NCI-H128 (cell line): ENCODE results near the gene DNAJC4.
"Not testable (repeated sequence)": the region's sequence is repeated elsewhere in the genome, so short reads cannot be mapped to it uniquely, and the experiment has no call there.

Source experiments
- DNase-seq: peaks from one replicate; lab custom pipeline; 2025; ENCODE audit not compliant: unreplicated experiment; lab: John Stamatoyannopoulos, UW

Gene DNAJC4

GRCh38 chr11:64244966-64245365, 14.6 kb downstream of the DNAJC4 start:
- DNase-seq: no peak

DNA sequence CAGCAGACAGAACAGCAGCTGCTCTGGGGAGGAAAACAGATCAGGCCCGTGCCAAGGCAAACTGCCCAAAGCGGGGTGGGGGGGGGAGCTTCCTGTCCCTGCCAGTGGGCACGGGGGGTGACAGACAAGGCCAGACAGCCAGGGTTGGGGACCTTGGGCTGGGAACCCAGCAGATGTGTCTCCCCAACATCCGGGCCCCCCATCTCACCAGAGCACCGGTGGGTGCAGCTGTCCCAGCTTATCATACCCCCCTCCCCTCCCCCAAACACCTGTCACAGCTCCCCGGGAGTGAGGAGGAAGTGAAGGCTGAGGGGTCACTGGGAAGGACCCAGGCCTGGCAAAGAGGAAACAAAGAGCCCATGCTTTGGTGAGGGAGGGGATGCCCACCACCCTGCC, 15.1 kb downstream of the DNAJC4 start:
- no peak for DNase-seq

DNA sequence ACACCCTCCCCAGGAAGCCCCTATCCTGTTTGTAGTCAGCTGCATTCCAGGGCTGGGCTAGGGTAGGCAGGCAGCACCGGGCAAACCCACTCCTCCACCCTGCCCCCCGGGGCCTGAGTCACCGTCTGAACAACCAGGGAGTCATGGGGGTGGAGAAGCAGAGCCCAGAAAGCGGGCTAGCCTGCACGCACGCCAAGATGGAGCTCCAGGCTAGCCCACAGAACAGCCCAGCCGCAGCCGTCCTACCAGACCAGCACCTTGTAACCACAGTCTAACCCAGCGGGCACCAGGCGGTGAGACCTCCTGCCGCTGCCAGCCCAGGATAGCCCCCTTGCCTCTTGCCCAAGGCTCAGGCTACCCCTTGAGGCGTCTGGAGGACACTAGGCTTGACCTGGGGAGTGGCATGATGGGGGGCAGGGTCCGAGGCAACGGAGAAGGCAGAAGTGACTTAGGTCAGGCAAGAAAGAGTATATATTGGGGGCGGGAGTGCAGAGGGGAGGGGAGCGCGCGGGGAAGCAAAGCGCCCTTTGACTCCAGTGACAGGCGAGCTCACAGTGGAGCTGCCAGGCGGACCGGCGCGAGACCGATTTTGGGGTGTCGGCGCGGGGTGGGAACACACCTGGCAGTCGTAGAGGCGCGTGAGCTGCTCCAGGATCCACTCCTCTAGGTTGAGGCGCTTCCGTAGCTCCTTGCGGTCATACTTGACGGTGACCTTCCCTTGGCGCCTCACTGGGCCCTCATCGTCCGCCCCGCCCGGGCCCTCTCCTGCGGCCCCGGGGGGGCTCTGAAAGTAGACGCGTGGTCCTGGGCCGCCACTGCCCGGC, 15.7 kb downstream of the DNAJC4 start:
- no peak for DNase-seq

DNA sequence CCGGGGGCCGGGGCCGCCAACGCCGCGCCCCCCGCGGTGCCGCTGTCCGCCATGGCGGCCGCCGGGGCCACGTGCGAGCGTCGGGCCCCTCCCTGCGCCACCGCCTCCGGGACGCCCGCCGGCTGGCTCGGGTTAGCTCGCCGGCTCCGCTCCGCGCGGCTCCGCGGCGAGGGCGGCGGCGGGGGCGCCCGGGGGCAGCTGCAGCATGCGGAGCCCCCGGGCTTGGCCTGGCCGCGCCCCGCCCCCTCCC, 16.2 kb downstream of the DNAJC4 start:
- DNase-seq: not testable (repeated sequence)

DNA sequence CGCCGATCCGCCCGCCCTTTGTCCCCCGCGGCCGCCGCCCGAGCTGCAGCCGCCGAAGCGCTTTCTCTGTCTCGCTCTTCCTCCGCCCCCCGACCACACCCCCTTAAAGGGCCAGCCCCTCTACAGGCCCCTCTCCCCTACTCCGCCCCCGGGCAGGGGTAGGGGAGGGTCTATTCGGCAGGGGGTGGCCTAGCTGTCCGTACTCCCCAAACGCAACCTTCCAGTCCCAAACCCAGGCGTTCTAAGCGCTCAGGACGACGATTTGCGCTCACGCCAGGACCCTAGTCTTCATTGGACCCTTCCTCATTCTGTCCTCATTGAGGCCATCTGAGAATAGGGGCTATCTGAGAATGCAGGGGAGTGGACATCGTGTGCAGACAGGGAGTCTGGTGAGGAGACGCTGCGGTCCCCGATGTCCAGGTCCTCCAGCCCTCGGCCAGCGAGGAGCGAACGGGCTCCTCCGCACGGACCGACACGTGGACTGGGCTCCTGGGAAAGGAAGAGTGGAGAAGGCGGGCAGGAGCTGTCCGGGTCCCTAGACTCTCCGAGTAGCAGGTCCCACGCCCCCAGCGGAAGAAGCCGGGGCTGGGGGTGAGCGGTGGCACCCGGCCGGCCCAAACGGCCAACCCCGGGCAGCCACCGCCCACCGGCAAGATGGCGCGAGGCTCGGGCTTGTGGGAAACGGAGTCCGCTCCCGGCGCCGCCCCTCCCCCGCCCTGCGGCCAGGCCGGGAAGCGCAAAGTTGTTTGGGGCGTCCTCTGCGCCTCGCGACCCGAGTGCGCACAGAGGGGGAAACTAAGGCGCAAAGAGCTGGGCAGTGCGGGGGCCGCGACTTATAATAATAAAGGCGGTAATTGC, 16.8 kb downstream of the DNAJC4 start, which contains the start of gene PPP1R14B:
TSS of gene PPP1R14B (minus strand) at position 73 of the 858 bp plus-strand sequence. CDS start 270 bp downstream, outside the sequence.
- peak; percentile 37 for DNase-seq

DNA sequence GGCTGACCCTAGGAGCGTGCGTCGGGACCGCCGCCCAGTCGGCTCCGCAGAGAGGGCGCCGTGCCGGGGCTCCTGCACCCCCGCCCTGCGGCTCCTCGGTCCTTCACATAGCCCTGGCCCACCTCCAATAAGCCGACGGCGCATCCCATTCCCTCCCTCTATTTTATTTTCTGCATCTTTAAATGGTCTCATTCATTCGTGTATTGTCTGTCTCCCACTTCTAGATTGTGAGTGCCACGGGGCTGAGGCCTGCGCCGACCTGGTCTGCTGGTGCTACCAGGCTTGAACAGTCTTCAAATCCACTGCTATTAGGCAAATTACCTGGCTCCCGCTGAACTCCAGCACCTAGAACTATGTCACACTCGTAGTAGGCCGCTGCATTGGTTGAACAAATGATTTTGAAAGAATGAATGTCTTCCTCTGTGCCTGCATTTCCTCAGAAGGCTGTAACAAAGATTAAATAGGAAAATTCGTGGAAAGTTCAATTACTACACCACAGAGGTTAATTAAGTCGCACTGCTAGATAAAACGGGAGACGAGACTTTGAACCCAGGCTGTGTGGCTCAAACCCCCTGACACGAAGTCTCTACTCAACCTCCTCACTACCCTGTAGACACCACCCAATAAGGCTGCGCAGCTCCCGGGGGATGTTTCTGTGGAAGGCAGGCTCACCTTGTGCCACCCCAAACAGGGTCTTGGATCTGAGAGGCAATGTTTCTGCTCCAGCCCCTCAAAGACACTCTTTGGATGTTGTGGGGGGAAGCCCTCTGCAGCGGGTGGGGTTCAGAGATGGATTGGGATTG, 17.6 kb downstream of the DNAJC4 start:
- DNase-seq: no peak

- no peak for DNase-seq
These were observed 18.2 kb downstream of the DNAJC4 start for GRCh38 chr11:64248578-64248977.

GRCh38 chr11:64249038-64249437, 18.7 kb downstream of the DNAJC4 start:
- no peak for DNase-seq

GRCh38 chr11:64249563-64250414, 19.4 kb downstream of the DNAJC4 start:
- DNase-seq: no peak

DNA sequence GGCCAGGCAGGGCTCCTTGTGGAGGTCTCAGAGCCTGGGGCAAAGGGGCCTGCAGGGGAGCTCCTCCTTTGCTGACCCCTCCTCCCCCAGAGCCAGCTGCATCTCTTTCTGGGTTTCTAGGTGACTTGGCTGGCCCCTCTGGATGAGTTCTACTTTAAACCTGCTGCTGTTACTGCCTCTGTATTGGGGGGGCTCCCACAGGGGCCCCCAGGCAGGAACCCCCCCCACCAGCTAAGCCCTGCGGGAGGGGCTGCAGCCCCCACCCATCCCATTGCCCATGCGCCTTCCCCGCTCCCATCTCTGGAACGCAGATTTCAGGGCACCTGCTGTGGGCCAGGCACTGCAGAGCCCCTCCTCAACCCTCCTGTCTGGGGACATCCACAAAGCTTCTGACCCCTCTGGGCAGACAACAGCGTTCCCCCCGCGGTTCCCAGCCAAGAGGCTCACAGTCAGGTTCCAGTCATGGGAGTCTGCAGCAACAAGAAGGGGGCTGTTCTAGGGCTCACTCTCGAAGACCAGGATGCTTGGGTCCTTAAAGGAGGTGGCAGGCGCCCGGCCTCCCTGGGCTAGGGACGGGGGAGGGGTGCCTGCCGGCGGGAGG, 20.2 kb downstream of the DNAJC4 start:
- no peak for DNase-seq

- no peak for DNase-seq
These were observed 20.8 kb downstream of the DNAJC4 start, which contains the start of gene PLCB3 for GRCh38 chr11:64251016-64251752. Gene PLCB3 (plus strand): TSS chr11:64251530. CDS start chr11:64251650, 120 bp downstream.

DNA sequence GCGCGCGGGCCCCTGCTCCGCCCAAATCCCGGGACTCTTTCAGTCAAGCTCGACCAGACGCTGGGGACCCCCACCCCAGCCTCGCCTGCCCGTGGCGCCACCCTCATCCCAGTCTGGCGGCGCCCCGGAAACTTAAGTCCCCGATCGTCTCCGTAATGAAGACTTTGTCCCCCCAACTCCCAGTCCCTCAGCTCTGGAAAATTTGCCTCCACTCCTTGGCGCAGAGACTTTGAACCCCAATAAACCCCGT, 21.3 kb downstream of the DNAJC4 start:
- DNase-seq: no peak

- no peak for DNase-seq
These were observed 21.9 kb downstream of the DNAJC4 start for GRCh38 chr11:64252003-64252872.

DNA sequence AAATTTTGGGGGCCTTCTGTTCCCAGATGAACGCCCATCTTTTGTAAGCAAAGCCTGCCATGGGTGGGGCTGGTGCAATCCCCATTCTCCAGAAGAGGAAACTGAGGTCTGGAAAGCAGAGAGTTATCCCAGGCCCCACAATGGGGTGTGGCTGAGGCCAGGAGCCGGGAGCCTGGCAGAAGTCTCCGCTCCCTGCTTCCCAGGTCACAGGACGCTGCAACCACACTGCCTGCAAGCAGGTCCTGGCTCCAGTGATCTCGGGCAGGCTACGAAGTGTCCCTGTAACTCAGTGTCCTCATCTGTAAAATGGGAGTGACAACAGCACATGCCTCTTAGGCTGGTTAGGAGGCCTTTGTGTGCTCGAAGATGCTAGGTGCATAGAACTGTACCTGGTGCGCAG, 22.7 kb downstream of the DNAJC4 start:
- no peak for DNase-seq

GRCh38 chr11:64253481-64253880, 23.1 kb downstream of the DNAJC4 start:
- DNase-seq: no peak

- DNase-seq: no peak
These were observed 24.0 kb downstream of the DNAJC4 start for GRCh38 chr11:64254326-64254725.

- no peak for DNase-seq
These were observed 25.1 kb downstream of the DNAJC4 start for GRCh38 chr11:64255135-64256128.
